Measurements from ENCODE around the gene RNF181.

DNA sequence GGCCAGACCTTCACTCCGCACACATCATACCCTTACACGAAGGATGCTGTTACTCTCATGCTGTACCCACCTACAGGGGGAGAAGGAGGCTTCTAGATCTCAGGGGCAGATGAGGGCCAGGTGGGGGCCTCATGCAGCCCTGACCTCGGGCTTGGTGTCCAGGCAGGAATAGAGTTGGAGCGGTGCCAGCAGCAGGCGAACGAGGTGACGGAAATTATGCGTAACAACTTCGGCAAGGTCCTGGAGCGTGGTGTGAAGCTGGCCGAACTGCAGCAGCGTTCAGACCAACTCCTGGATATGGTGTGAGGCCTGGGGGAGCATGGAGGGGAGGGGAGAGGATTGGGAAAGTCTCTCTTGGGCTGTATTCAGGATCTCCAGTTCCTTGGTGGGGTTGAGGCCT, 4.0 kb upstream of the RNF181 start:
- no peak for TF ChIP-seq EZH2 (IDR thresholded peaks at IDR 0.05; ENCODE audit: low read length)
- TF ChIP-seq, protein P1, sequence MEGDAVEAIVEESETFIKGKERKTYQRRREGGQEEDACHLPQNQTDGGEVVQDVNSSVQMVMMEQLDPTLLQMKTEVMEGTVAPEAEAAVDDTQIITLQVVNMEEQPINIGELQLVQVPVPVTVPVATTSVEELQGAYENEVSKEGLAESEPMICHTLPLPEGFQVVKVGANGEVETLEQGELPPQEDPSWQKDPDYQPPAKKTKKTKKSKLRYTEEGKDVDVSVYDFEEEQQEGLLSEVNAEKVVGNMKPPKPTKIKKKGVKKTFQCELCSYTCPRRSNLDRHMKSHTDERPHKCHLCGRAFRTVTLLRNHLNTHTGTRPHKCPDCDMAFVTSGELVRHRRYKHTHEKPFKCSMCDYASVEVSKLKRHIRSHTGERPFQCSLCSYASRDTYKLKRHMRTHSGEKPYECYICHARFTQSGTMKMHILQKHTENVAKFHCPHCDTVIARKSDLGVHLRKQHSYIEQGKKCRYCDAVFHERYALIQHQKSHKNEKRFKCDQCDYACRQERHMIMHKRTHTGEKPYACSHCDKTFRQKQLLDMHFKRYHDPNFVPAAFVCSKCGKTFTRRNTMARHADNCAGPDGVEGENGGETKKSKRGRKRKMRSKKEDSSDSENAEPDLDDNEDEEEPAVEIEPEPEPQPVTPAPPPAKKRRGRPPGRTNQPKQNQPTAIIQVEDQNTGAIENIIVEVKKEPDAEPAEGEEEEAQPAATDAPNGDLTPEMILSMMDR (optimal IDR thresholded peaks at IDR 0.05 in 1 of 3, IDR thresholded peaks at IDR 0.05 in 1 of 3, conservative IDR thresholded peaks at IDR 0.05 in 1 of 3; ENCODE audit: extremely low read depth in 1 of 3, insufficient read depth in 2 of 3, low read length in 3 of 3): no peak
